Gastroesophageal sphincter (tissue), 3 donors: ENCODE measurements around the gene CELF2.

Experiments used
- POLR2A ChIP-seq, 2 donors: fragments of 450-650 bp; IDR thresholded peaks; one replicate each; pipeline ENCODE4 v1.6.1; 2017; ENCODE audit warnings: antibody characterized with exemption in 2 of 2, mild to moderate bottlenecking in 2 of 2, moderate library complexity in 1 of 2
- TF ChIP-seq, protein P1 (sequence below), 4 experiments: fragments of 200-600 bp in 2 of 4; fragments of 450-650 bp in 2 of 4; sonication (generic) in 1 of 4; IDR thresholded peaks; one replicate each; pipeline ENCODE4 v1.5.1; 2017 to 2019; ENCODE audit warnings: antibody characterized with exemption in 4 of 4, mild to moderate bottlenecking in 2 of 4, moderate library complexity in 2 of 4

DNA sequence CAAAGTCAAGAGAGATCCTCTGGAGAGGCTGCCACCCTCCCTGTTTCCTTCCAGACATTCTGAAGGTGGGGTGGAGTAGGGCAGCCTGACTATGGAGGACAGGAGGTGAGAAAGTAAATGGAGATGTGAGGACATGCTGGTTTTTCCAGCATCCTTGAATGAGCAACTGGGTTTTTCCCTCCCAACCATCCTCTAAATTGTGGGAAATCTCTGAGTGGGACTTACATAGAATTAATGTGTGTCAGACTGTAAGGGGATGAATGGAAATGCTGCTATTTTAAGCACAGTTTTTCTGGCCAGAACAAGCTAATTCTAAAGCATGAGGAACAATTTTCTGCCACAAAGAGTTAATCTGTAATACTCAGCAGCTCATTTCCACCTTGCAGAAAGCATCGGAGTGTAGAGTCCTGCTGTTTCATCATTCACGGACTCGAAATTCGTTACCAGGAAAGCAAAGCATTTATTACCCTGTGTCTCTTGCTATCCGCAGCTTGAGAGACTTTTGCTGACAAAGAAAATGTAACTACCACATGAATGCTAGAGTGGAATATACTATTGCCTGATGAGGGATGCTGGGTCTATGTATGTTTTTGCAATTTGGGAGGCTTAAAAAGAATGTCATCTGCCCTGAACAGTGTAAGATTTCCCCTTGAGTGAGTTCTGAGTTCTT, 213.0 kb downstream of the CELF2 start:
- TF ChIP-seq, protein P1, sequence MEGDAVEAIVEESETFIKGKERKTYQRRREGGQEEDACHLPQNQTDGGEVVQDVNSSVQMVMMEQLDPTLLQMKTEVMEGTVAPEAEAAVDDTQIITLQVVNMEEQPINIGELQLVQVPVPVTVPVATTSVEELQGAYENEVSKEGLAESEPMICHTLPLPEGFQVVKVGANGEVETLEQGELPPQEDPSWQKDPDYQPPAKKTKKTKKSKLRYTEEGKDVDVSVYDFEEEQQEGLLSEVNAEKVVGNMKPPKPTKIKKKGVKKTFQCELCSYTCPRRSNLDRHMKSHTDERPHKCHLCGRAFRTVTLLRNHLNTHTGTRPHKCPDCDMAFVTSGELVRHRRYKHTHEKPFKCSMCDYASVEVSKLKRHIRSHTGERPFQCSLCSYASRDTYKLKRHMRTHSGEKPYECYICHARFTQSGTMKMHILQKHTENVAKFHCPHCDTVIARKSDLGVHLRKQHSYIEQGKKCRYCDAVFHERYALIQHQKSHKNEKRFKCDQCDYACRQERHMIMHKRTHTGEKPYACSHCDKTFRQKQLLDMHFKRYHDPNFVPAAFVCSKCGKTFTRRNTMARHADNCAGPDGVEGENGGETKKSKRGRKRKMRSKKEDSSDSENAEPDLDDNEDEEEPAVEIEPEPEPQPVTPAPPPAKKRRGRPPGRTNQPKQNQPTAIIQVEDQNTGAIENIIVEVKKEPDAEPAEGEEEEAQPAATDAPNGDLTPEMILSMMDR (IDR thresholded peaks at IDR 0.05), result no peak
- no peak for TF ChIP-seq POLR2A (IDR thresholded peaks at IDR 0.05)
